Renal pelvis (tissue), 4 donors: ENCODE measurements around the gene DPYD. TPM values are rescaled to one million over a fixed set of nuclear protein-coding genes. Genes with fewer than 3 reads are reported as not detected.

Experiments used
- DNase-seq: peaks from one replicate; pipeline ENCODE4 v3.0.0-alpha.2; 2013
- polyA plus RNA-seq, 3 donors: library from polyadenylated mRNA; unstranded; fragments of 120-200 nt; gene quantifications; one replicate each; pipeline ENCODE4 v1.2.1, GENCODE V29; 2013; ENCODE audit not compliant: insufficient read length in 3 of 3

Gene DPYD
- polyA plus RNA-seq, 3 donors = 9.8 to 13.8 (median 12.2) TPM

DNA sequence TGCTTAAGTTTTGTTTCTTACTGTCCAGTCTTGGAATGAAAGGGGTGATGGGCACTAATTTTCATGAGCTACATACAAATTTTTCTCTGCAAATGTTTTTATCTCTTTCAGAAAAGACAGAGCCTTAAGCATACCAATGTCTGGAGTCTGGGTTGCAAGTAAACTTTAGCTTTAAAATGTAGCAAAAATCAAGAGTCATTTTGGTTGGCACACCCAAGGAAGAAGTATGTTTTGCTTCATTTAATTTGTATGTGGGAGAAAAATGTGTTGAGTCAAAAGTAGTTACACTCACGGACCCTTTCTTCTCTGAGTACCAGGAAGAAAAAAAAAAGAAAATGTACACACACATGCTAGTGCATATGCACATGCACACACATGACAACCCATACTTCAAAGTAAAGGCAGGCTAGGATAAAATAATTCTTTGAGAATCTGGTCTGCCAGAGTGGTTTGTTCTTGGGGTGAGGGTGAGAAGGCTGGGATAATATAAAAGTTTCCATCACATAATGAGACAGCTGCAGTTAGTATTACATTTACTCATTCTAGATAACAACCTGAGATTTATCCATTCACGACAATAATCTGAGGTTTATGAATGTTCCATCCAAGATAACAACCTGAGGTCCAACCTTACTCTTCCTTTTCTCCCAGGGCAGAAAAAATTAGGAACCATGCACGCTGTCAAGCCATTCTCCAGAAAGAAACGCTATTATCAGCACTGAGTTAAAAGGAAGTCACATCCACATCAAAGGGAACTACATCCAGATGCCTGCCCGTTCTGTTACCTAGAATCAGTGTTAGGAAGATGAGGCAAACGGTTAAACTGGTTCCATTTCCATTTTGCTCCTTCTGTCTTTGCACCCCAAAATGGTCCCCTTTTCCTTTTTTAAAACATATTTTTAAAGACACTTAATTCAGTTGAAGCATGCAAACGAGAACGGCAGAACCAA, 9.3 kb downstream of the DPYD start:
- no peak for DNase-seq

DNA sequence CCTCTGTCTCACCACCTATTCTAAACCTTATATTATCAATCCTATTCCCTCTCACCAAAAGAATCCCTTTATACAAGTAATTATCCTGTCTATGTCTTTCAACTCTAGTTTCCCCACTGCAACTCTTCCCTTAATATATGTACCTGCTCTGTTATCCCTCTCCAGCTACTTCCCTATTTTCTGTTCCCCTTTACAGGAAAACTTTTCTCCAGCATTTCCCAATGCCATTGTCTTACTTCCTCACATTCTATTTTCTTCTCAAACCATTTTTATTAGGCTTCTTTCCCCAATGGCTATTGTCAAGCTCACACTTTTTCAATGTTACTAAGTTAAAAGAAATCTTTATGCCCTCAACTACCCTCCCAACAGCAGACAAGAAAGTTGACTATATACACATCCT, 11.6 kb downstream of the DPYD start:
- no peak for DNase-seq

DNA sequence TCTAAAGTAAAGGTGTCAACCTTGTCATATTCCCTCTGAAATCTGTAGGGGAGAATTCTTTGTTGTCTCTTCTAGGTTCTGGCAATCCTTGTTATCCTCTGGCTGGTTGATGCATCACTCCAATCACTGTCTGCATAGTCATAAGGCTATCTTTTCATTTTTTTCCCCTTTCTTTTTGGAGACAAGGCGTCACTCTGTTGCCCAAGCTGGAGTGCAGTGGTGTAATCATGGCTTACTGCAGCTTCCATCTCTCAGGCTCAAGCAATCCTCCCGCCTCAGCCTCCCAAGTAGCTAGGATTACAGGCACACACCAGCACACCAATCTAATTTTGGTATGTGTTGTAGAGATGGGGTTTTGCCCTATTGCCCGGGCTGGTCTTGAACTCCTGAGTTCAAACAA, 12.9 kb downstream of the DPYD start:
- DNase-seq = no peak

DNA sequence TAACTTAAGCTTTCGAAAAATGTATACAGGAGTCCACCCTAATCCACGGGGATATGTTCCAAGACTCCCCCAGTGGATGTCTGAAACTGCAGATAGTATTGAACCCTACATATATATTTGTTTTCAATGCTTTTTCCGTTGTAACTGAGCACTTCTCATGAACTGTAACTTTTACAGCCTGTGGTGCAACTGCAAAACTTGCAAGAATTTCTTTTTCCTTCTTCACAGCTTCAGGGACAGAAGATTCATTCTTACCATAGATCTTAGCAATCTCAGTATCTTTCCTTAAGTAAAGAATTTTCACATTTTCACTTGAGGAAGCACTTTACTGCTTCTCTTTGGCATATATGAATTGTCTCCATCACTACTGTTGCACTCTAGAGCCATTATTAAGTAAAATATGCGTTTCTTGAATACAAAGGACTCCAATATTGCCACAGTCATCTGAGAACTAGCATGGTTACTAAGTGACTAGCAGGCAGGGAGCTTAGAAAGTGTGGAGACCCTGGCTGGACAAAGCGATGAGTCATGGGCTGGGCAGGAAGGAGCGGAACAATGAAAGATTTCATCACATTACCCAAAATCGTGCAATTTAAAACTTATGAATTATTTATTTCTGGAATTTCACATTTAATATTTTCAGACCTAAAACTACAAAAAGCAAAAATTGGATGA, 14.1 kb downstream of the DPYD start:
- DNase-seq = no peak

DNA sequence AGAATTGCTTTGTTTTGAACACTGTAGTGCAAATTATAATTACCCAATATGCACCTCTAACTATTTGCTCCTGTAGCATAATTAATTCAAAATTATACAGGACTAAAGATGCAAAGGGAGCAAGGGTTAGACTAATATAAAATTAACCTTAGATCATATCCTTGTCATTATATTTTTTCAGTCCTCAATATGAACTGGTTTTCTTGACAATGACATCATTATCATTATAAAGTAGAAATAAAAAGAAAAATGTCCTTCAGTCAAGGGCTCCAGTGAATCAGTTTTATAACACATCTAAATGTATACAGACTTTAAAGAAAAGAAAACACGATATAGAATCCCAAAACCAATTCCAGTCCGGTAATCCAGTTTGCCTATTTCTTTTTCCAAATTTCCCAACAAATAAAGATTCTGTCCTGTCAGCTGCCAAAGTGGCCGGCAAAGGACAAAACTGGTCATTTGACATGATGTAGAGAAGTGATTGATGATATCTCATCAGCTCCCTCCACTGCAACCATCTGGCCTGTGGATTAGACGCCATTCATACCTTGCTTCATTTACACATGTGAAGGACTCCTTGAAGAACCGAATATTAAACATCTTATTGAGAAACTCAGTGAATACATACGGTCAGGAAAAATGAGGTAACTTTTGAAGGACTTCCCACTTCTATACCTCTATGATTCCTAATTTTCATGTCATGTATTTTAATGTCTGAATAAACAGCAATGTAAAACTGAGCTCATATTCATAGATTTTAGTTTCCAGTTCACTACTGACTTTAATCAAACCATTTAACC, 15.5 kb downstream of the DPYD start:
- no peak for DNase-seq

DNA sequence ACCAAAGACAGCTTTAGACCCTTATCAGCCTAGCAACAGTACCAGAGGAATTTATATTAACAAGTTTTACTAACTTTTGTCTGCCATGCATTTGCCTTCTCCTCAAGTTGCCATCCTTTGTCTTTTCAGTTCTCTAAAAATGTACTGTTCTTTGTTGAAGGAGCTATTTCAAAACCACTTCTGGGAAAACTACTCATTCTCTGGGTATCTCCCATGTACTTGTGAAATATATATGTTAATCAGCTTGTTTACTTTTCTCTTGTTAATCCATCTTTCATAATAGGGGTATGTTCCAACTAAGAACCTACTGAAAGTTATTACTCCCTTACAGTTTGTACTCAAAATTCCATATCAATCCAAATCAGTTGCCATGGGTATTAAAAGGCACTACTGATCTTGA, 16.3 kb downstream of the DPYD start:
- no peak for DNase-seq

DNA sequence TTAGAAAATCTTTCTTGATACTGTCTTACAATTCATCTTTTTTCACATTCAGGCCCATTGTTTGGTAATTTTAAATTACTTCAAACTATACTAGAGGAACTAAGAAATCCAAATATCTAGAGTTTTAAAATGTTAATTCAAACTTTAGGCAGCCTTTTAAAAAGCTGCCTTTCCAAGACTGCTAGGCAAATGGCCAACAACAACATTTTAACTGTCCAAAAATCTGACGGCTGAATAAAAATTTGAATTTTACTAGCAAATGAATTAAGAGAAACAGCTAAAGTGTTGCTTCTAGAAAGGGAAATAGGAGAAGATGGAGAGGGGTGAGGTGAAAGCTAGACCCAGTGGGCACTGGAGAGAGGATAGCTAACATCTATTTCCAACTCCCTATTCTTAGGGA, 17.2 kb downstream of the DPYD start:
- DNase-seq = no peak

DNA sequence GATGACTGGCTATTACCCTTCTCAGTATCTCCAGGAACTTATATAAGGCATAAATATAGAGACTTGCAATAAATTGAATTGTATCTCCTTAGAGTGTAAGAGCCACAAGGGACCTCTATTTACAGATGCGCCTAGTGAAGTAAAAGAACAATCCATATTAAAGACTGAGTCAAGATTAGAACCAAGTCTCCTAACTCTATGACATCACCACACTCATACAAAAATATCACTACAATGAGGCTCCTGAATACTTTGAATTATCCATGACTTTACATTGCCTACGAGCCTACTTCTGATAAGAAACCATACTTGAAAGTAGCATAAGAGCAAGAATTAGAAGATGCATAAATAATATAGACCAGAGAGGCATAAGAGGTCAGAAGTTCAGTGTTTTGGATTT, 18.8 kb downstream of the DPYD start:
- no peak for DNase-seq

DNA sequence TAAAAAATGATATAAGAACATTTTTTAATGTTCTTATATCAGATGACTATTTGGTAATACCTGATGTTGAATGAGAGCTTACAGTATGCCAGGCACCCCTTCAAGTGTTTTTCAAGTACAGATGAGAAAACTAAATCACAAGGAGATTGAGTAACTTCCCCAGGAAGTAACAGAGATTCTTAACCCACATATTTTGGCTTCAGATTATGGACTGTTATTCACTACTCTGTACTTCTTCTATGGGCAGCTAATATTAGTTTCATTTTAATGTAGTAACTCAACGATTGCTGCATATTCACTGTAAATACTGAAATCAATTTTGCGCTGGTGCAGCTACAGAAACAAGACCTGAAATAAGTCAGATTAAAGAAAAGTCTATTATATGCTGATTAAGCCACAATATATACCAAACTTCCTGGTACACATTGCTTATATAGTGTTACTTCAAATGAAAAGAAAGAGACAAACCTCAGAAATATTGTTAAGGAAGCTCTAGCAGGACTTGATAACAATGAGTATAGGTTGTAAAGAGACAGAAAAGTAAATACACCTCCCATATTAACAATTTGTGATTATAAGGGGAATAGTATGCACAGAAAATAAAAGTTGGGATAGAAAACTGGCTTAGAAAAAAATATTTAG, 19.7 kb downstream of the DPYD start:
- no peak for DNase-seq

DNA sequence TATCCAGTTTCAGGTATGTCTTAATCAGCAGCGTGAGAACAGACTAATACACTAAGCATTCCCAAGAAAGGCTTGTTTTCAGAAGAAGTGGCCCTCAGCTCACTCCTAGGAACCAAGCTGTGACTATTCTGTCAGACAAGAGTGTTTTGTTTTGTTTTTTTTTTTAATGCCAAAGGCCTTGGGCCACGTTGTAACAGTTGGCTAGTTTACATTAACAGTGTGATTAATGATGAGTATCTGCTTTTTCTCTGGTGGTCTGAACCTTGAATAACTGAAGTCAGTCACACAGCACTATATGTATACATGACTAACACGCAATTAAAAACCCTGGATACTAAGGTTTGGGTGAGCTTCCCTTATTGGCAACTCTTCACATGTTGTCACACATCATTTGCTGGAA, 21.9 kb downstream of the DPYD start:
- no peak for DNase-seq

DNA sequence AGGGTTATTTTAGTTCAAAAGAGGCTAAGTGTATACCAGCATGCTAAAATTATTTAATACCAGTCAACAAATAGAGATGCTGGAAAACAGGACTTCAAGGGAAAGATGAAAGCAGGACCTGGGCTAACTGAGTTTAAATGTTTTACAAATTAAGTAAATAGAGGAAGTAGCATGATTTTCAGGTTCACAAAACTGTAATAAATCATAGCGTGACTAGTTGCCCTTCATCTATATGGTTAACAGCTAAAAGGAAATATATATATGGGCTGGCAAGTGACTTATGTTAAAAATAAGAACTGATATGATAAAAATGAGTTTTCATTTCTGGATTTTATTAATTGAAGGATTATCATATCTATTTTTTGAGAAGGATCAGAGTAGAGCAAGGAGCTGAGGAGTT, 25.6 kb downstream of the DPYD start:
- no peak for DNase-seq

DNA sequence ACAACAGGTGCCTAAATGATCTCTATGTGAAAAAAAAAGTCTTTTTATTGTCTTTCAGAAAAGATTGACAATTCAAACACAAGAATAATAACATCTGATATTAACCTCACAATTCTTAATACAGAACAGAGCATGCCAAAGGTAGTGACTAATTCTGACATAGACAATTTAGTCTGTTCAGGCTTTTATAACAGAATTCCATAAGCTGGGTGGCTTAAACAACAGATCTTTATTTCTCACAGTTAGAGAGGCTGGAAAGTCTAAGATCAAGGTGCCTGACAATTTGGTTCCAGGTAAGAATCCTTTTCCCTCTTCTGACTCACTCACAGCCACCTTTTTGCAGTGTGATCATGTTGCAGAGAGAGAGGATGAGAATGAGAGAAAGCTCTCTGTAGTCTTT, 27.0 kb downstream of the DPYD start:
- no peak for DNase-seq

DNA sequence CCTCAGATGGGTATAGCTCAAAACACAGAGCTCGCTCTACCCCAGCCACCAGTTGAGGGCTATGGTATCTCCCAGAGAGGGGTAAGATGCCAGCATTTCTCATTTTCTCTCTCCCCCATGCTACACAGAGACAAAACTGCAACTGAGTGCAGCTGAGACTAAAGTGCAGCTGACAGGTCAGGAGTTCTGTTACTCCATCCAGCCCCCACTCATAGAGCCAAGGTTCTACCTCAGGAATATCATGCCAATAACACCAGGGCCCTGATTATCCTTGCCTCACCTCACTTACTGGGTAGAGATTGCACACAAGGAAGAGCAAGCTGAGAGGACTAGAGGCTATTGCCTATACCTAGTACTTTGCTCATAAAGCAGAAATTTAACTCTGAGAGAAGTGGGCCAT, 34.6 kb downstream of the DPYD start:
- no peak for DNase-seq

DNA sequence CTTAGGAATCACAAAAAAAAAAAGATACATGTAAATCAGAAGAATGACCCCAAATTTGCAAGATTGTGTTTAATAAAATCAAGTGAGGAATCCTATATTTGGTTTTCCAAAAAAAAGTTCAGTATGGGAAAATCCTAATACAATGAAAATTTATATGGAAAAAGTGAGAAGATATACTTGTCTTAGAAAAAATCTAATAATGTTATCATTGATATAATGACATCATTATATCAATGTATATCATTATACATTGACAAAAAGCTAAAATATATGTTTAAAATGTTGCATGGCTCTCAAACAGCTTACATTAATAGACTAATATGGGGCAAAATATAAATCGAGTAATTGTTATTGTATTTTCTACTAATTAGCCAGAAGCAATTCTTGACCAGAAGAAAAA, 37.0 kb downstream of the DPYD start:
- no peak for DNase-seq

DNA sequence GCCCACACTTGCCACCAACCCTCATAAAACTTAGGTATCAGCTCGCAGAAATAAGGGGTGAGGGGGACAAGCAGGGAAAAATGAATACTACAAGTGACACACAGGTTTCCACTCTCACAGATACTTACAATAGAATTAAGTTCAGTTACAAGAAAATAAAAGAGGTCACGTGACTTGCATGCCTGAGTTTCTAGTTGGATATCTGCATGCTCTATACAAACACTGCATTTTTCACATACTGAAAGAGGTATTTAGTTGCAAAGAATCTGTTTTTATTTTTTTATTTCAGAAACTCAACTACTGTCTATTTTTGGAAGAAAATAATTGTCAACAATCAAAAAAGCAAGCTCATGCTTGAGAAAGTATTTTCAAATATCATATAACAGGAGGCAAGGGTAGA, 43.5 kb downstream of the DPYD start:
- DNase-seq = no peak

DNA sequence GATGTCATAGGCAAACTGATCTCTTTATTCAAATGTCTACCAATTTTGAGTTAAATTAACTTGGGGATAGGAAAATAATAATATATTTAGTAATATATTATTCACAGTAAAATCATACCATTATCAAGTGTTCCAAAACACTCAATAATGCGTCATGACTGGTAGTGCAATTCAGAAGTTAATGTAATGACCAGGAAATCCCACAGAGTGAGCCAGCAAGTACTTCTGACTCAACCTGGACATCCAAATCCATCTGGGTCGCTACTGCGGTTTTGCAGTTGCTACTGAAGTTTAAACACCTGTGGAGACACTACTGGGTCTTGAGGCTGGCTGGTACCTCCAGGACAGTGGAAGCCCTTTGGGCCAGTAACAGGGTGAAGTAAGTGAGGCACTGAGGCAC, 44.8 kb downstream of the DPYD start:
- DNase-seq = no peak

DNA sequence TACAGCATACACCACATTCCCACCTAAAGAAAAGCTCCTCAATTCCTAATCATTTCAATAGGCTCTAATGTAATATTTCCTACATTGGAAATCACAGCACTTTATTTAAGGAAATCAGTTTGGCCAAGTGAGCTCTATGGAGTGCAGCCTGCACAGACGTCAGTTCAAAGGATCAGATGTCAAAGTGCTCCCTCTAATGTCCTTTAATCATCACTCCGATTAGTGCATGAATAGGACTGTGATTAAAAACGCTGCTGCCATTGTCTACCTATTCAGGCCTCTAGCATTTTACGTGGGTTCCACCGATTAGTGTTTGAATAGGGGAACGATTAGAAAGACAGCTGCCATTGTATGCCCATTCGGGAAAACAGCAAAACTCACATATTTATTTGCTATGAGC, 50.2 kb downstream of the DPYD start:
- DNase-seq = no peak

DNA sequence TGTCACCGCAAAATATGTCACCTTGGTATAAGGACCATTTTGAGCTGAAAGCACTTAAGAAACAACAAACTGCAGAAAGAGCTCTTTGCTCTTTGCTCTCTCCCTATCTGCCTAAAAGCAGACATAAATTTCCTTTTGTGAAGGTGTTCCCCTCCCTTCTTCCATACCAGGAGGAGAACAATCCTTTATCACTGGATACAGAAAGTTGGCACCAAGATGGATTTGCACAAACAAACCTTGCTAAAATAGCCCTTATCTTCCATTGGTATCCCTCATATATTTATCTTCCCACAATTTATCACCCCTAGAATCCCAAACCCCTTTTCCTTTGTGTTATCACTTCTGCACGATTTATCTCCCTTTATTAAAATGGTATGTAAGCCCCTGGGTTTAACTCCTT, 51.4 kb downstream of the DPYD start:
- no peak for DNase-seq

DNA sequence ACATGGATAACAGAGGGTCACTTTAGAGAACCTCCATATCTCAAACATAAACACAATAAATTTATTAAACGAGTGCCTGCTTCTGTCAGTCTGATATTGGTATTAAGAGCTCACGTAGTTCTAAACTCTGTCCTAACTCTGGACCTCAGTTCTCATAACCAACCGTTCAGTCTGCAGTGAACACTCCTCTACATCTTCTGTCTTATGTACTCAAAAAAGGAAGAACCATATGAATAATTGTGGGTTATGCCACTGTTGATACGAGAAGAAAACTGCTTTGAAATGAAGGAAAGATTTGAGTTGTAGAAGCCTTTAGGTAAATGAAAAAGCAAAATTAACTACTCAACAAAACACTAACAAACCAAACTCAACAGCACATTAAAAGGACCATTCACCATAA, 53.7 kb downstream of the DPYD start:
- no peak for DNase-seq

DNA sequence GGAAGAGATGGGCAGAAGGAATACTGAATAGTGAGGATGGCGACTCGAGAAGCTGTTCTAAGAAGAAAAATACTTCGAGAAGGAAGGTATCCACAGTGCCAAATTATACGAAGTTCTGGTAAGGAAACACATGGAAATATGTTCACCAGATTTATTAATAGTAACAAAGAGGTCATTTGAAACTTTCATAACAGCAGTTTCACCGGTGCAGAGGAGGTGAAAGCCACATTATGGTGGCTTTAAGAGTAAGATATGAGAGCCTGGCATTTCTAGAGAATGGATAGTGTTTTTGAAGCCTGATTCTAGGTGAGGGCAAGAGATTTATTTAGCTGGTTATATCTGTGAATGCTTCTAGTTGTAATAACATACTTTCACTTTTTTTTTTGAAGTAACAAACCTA, 56.2 kb downstream of the DPYD start:
- DNase-seq = no peak

DNA sequence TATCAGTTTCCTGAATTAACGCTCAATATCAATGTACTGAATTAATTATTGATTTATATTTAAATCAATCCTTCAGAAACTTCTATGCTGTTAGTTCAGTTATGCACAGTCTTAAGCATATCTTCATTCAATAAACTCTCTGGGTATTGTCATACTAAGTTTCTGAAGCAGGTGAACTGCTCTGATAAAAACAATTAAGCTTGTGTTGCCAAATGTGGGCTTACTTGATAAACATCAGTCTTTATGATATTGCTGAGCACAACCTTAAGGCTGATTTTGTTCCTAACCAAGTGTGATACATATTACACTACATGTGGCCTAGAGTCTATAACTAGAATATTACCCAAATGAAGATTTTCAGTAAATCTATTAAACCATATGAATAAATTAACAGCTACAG, 67.6 kb downstream of the DPYD start:
- no peak for DNase-seq
